GM12873 (cell line): Measurements from ENCODE around the gene IFT88.
A peak's percentile ranks its signal among the peaks of the same experiment; 100 is the strongest.

Source experiments
- TF ChIP-seq, protein P1 (sequence below): IDR thresholded peaks from 2 replicates; pipeline ENCODE4 v1.5.1; 2012; ENCODE audit warnings: low read depth, mild to moderate bottlenecking, moderate library complexity, low read length, control low read depth; ENCODE audit not compliant: insufficient read depth; ENCODE audit errors: missing control alignments

IFT88 gene

DNA sequence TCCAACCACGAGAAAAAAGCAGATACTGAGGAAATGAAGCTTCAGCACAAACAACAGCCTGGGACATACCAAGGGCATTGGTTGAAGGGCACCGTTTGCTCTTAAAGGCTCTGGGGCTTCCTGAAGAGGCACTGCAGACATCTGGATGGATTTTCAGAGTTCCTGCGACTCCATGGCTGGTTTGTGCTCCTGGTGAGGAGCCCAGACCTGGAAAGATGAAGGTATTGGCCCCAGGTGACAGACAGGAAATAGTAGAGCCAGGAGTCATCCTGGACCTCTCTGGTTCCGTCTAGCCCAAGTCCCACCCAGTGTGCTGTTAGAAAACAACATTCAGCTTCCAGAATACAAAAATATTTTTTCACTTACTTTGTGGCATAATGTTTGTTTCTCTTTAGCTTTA, 142.8 kb downstream of the IFT88 start:
- TF ChIP-seq, protein P1, sequence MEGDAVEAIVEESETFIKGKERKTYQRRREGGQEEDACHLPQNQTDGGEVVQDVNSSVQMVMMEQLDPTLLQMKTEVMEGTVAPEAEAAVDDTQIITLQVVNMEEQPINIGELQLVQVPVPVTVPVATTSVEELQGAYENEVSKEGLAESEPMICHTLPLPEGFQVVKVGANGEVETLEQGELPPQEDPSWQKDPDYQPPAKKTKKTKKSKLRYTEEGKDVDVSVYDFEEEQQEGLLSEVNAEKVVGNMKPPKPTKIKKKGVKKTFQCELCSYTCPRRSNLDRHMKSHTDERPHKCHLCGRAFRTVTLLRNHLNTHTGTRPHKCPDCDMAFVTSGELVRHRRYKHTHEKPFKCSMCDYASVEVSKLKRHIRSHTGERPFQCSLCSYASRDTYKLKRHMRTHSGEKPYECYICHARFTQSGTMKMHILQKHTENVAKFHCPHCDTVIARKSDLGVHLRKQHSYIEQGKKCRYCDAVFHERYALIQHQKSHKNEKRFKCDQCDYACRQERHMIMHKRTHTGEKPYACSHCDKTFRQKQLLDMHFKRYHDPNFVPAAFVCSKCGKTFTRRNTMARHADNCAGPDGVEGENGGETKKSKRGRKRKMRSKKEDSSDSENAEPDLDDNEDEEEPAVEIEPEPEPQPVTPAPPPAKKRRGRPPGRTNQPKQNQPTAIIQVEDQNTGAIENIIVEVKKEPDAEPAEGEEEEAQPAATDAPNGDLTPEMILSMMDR, result no peak

DNA sequence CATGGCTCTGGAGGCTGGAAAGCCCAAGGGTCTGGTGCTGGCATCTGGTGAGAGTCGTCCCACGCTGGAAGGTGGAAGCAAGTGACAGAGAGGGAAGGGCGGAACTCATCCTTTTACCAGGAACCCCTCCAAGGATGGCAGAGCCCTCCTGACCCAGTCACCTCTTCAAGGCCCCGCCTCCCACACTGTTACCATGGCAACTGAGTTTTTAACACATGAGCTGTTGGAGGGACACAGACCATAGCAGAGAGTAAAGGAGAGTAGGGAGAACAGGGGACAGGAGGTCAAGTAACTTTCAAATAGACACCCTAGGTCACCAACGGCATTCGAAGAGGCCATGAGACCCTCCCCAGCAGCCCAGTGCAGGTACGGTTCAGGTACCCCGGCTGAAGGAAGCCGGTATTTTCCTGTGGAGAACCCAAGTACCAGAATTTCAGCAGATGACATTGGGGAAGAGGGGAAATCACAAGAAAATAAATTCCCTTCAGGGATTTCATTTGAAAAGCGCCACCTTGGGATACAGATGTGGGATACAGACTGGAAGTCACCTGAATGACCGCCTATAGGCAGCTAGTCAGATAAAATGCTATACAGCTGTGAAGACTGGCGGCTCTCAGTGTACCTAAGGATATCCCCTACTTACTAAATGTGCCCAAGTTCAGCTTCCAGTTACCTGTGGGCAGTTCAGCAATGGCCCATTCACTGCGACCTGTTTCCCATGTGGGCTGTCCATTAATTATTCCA, 144.5 kb downstream of the IFT88 start:
- TF ChIP-seq, protein P1, result peak; percentile 37

DNA sequence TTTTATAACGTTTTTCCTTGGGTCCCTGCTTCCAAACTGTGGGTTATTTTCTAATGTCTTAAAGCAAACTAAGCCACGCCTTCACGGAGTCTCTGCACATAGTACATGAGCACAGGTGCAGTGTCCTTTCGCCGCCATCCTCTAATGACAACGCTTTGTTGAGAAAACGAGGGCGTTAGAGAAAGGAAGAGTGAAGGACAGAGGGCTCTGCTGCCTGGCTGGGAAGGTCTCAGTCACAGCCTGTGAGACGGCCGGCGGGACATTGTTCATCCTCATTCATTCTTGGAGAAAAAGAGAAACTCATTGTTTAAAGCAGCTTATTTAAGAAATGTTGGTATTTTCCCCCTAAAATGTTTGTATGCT, 146.0 kb downstream of the IFT88 start:
- TF ChIP-seq, protein P1, result no peak

DNA sequence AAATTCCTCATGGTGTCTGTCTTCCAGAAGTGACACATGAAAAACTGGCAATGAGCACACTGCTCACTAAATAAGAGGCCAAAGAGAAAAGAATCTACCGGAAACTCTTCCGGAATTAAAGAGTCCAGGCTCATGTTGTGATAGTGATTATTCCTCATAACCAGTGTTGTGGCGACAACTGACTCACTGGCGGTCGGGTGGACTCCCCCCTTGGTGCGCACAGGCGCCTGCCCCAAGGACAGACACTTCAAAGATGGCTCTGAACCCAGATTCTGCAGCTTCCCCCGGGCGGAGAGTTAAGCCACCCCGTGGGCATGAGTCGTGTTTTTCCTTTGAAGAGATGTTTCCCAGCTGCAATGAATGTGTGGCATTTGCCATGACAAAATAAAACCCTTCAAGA, 146.8 kb downstream of the IFT88 start:
- TF ChIP-seq, protein P1, result no peak

DNA sequence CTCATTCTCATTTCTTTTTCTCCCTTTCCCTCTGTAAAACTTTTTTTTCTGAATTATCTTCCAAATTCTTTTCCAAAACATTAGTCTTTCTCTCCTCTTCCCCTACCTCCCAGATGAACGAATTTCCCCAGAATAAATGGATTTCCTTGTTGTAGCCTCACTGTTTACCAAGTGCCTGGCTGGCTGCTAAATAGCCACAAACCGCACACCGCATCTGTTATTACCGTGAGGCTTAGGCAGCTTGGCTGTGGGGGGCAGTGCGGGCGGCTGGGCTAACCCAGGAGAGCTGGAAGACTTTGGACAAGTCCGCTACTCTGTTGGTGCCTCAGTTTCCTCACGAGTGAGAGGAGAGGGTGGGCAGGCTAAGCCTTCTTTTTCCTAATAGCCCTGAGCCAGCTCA, 147.2 kb downstream of the IFT88 start:
- TF ChIP-seq, protein P1, result no peak

DNA sequence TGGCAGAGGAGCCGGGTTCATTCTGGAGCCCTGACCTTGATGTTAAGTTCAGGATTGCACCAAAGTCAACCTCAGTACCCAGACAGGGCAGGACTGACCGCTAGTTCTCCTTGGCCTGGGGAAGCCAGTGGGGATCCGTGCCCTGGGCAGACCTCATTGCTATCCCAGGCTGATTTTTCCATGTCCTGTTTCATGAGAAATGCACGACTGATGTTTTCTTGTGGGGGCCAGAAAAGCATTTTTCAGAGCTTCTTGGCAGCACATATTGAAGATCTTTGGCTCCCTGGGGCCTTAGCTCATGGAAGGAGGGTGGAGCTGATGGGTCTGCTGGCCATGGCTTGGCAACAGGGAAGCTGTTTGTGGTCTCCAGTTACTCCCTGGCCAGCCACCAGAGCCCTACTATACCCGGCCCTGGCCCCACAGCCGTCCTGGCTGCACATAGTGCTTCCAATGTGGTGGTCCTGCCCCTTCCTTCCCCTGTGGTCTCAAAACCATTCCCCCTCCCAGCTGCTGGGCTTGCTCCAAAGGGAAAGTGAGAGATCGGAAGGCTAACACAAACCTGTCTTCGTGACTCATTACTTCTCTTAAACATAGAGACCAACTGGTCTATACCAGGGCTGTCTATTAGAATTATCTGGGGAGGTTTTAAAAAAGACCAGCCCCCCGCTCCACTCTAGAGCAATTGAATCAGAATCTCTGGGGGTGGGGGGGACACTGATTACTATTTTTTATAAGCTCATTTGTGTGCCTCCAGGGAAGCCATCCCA, 147.8 kb downstream of the IFT88 start:
- TF ChIP-seq, protein P1, result no peak

DNA sequence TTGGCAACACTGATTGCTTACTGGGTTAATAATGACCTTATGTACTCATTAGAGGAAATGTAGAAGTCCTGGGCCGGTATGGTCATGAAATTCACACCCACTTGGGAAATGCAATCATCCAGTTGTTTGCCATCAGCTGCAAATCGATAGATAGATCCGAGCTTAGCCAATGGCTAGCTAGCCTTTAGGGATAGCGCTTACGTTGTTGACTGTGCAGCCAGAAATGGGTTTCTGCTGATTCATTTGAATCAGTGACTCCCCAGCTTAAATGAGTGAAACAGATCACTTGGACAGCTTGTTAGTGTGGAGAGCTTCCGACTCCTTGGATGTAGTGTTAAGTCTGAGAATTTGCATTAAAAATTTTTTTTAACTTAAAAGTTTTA, 148.4 kb downstream of the IFT88 start:
- TF ChIP-seq, protein P1, result no peak
